Omental fat pad (tissue), 4 donors: ENCODE data around the gene DDB1. TPM values are rescaled to one million over a fixed set of nuclear protein-coding genes. Genes with fewer than 3 reads are reported as not detected.

Experiments
- ATAC-seq: fragments of 150-250 bp; one replicate; pipeline ENCODE4 v1.9.1; 2016; ENCODE audit warnings: mild to moderate bottlenecking, moderate library complexity; ENCODE audit not compliant: low FRiP score
- DNase-seq: peaks from one replicate; pipeline ENCODE4 v3.0.0-alpha.2; 2019; ENCODE audit warnings: low spot score
- total RNA-seq, 4 donors: library from RNA; depleted of rRNA; stranded (reverse); fragments of >200 nt; gene quantifications; one replicate each; pipeline ENCODE4 v1.1.0, GENCODE V29; 2016
- TF ChIP-seq, protein P1 (sequence below), 3 donors: fragments of 450-650 bp; IDR thresholded peaks; one replicate each; pipeline ENCODE4 v1.5.1; 2016 to 2017; ENCODE audit warnings: antibody characterized with exemption in 3 of 3, mild to moderate bottlenecking in 3 of 3, moderate library complexity in 2 of 3

Gene DDB1
- total RNA-seq, 4 donors from 2014 or later: 127 to 182 (median 155) TPM

DNA sequence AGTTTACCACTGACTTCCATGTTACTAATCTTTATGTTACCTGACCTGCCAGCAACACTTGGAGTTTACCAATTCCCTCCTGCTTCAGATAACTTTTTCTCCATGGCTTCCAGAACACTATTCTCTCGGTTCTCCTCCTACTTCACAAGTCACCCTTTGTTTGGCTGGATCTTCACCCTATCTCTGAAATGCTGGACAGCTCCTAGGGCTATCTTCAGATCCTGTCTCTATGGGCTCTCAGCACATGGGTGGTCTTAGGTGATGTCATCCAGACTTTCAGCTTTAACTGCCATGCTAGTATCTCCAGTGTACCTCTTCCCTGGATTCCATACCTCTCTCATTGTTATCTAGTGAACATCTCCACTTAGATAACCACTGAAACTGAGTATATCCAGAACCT lies 25.6 kb downstream of the DDB1 start:
- ATAC-seq (no peak), DNase-seq (no peak)
- TF ChIP-seq, protein P1, sequence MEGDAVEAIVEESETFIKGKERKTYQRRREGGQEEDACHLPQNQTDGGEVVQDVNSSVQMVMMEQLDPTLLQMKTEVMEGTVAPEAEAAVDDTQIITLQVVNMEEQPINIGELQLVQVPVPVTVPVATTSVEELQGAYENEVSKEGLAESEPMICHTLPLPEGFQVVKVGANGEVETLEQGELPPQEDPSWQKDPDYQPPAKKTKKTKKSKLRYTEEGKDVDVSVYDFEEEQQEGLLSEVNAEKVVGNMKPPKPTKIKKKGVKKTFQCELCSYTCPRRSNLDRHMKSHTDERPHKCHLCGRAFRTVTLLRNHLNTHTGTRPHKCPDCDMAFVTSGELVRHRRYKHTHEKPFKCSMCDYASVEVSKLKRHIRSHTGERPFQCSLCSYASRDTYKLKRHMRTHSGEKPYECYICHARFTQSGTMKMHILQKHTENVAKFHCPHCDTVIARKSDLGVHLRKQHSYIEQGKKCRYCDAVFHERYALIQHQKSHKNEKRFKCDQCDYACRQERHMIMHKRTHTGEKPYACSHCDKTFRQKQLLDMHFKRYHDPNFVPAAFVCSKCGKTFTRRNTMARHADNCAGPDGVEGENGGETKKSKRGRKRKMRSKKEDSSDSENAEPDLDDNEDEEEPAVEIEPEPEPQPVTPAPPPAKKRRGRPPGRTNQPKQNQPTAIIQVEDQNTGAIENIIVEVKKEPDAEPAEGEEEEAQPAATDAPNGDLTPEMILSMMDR (IDR thresholded peaks at IDR 0.05): no peak

DNA sequence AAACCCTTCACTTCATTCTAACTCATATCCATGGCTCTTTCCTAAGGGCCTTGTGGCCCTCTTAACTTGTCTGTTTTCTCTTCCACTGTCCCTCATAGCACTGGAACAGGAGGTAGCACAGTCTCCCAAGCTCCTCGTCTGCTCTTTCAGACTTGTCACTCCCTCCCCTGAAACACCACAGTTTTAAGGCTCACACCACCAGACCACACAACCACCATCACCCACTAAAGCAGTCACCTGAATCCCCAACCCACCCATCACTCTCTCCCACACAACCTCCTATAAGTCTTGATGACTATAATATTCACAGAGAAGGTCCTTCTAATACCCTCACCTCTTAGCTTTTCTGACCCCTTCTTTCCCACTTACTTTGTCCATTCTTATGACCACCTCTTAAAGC lies 26.7 kb downstream of the DDB1 start:
- TF ChIP-seq, protein P1 (IDR thresholded peaks at IDR 0.05): no peak
- no peak for ATAC-seq
- DNase-seq: no peak

DNA sequence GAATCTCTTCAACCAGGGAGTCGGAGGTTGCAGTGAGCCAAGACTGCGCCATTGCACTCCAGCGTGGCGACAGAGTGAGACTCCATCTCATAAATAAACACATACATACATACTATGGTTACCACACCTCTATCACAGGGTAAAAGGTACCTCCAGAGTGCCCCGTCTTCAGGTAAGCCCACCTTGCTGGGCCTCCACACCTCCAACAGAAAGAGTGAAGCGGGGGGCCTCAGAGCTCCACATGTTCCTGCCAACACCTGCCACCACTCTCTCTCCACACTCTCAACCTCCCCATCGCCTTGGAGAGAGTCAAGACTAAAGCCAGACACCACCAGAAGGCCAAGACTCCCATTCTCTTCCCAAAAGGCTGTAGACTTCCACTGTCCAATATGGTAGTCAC lies 27.5 kb downstream of the DDB1 start:
- ATAC-seq (no peak), DNase-seq (no peak)
- TF ChIP-seq, protein P1 (IDR thresholded peaks at IDR 0.05): no peak

DNA sequence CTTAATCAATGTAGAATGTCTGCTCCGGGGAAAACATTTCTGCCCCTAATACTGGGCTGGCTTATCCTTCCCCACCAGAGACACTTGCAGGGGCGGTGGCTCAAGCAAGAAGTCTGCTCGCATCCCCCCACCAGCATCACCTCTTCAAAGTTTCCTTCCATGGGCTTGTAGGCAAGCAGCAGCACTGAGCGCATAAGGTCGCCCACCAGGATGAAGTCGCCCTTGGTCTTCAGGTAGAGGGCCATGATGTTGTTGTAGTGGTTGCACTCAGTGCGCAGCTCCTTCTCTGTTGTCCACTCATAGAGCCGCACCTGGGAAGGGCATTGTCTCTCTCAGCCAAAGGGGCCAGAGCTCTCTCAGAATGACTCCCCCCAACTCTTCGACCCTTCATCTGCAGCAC lies 29.2 kb downstream of the DDB1 start:
- no peak for ATAC-seq
- DNase-seq: no peak
- TF ChIP-seq, protein P1 (IDR thresholded peaks at IDR 0.05): no peak

DNA sequence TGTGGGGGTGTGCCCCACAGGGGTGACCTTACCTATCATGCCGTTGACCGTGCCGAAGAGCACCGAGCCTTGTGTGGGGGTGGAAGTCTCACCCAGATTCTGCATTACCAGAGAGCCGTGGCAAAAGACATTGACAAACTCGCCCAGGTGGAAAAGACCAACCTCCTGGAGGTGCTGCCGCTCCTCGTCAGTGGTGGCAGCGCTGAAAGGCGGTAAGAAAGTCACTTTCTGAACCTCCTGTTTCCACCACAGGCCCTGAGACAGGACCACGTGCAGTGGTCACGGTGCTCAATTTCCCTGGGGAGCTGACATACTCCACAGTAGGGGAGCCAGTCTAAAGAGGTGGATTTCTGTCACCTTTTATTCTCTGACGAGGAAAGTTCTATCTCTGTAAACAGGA lies 30.4 kb downstream of the DDB1 start:
- DNase-seq: no peak
- TF ChIP-seq, protein P1 (IDR thresholded peaks at IDR 0.05): no peak
- no peak for ATAC-seq

DNA sequence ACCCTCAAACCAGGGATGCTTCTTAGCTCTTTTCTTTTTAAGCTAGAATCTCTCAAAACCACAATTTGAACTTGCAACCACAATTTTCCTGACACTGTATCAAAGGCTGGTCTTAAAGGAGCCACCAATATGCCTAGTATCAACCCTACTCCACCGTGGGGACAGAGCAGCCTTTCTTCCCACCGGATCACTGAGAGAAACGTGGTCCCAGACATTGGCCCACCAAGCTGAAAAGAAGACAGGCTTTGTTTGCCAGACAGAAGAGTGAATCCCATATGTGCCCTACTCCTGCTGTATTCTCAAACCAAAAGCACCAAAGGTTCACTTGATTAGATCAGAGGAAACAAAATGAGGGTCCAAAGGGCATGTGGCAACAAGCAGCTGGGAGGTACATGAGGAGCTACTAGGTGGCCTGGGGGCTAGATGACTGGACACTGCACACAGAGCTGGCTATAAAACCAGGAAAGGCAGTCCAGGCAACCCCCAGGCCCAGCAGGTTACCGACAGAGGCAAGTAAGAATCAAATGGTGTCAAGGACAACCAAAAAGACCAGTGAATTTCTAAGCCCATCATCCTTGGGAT lies 34.2 kb downstream of the DDB1 start:
- DNase-seq: no peak
- TF ChIP-seq, protein P1 (IDR thresholded peaks at IDR 0.05): no peak
- no peak for ATAC-seq

DNA sequence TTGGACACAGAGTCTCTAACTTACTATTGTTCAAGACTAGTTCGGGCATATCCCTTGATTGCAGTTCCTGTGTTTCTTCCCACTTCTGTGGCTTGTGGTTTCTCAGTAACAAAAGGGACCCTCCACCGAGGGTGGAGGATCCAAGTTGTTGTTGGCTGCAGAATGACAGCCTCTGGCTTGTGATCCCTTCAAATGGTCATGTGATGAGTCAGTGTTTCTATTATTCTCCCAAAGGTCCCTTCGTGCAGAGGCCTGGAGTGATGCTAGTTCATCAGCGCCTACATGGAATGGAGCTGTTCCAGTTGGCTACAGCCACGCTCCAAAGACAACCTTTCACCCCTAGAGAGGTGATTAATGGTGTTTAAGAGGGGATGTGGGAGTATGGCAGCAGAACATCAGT lies 35.2 kb downstream of the DDB1 start:
- TF ChIP-seq, protein P1 (IDR thresholded peaks at IDR 0.05): no peak
- DNase-seq (no peak), ATAC-seq (peak; percentile 46)
